Activated naive CD8-positive, alpha-beta T cell treated with anti-CD3 and anti-CD28 coated beads, Interleukin-2, amount 50 U/mL, for 16 hours (primary cell): ENCODE measurements around the gene C5orf22.
"Not testable (repeated sequence)": the region's sequence is repeated elsewhere in the genome, so short reads cannot be mapped to it uniquely, and the experiment has no call there.

ENCODE experiments used
- DNase-seq: peaks from one replicate; pipeline ENCODE4 v3.0.0-alpha.2; 2020; ENCODE audit warnings: low read depth, low spot score

C5orf22 gene

GRCh38 chr5:31602305-31602704 is 70.2 kb downstream of the C5orf22 start:
- not testable (repeated sequence) for DNase-seq

GRCh38 chr5:31604240-31604639 is 72.1 kb downstream of the C5orf22 start:
- no peak for DNase-seq

DNA sequence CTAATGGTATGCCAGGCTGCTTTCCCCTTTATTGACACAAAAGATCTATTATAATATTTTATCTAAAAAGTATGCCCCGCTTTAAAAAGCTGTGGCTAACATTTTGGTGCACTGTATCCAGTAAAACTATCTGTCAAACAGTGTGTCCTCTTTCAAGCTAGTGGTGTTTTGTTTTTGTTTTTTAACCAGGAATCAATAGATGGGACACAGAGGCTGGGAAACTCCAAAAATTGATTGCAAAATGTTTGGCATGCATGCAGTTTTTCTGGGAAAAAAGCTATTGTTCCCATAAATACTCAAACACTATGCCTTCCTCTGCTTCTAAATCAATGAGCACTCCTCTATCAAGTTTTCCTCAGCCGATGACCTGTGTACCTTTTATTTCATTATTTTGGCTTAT is 72.5 kb downstream of the C5orf22 start:
- no peak for DNase-seq
